Activated T-cell treated with anti-CD3 and anti-CD28 coated beads, Interleukin-2, amount 50 U/mL, for 72 hours (primary cell): ENCODE measurements around the gene JPH3. TPM values are rescaled to one million over a fixed set of nuclear protein-coding genes. Genes with fewer than 3 reads are reported as not detected.
"Not testable (repeated sequence)": the region's sequence is repeated elsewhere in the genome, so short reads cannot be mapped to it uniquely, and the experiment has no call there.

Experiments used
- ATAC-seq, 2 donors: fragments of 150-1000 bp; cut with Tn5 transposase; replicated peaks in 1 of 2; 2 replicates each; pipeline ENCODE4 v1.10.0; 2021; ENCODE audit warnings: moderate library complexity in 2 of 2, mild to moderate bottlenecking in 1 of 2
- DNase-seq, 2 donors: peaks; one replicate each; pipeline ENCODE4 v3.0.0; 2021 to 2022; ENCODE audit warnings: mixed read lengths in 1 of 2
- H3K27ac Mint-ChIP-seq: one replicate; pipeline ENCODE4 v1.8.0; 2022; ENCODE audit warnings: mild to moderate bottlenecking, moderate library complexity, mixed read lengths
- H3K27me3 Mint-ChIP-seq: one replicate; pipeline ENCODE4 v1.8.0; 2022; ENCODE audit warnings: low read depth, mixed read lengths
- H3K36me3 Mint-ChIP-seq, 2 donors: one replicate each; pipeline ENCODE4 v1.8.0; 2022; ENCODE audit warnings: mixed read lengths in 2 of 2, mild to moderate bottlenecking in 1 of 2; ENCODE audit not compliant: insufficient read depth in 2 of 2
- H3K4me1 Mint-ChIP-seq: one replicate; pipeline ENCODE4 v1.8.0; 2022; ENCODE audit warnings: low read depth, mixed read lengths
- H3K4me3 Mint-ChIP-seq, 2 donors: one replicate each; pipeline ENCODE4 v1.8.0; 2022; ENCODE audit warnings: mild to moderate bottlenecking in 2 of 2, mixed read lengths in 2 of 2, moderate library complexity in 2 of 2
- H3K9me3 Mint-ChIP-seq, 2 donors: one replicate each; pipeline ENCODE4 v1.8.0; 2022; ENCODE audit warnings: mixed read lengths in 2 of 2
- total RNA-seq, 2 donors: library from RNA; stranded (reverse); gene quantifications; one replicate each; pipeline ENCODE4 v1.2.3, GENCODE V29; 2022

Gene JPH3
- total RNA-seq, 2 donors from 2014 or later, result 0.60 to 0.74 TPM

- Mint-ChIP-seq H3K27me3 (no peaks in the 10 kb centered on the region), H3K27ac (peak overlapping the region; percentile 34), H3K36me3 (peaks cover 7 to 23% of the 10 kb centered on the region in 2 donors), H3K9me3 (no peaks in the 10 kb centered on the region), H3K4me1 (no peaks in the 10 kb centered on the region), H3K4me3 (peak overlapping the region in 1 of 2 donors; percentile 13)
- ATAC-seq, result peak in 1 of 2 donors; percentile 61
- no peak for DNase-seq
Observed at GRCh38 chr16:87724490-87725291, 122.4 kb downstream of the JPH3 start.

- no peak for DNase-seq
- Mint-ChIP-seq H3K4me3 (no peak overlapping the region), H3K4me1 (no peaks in the 10 kb centered on the region), H3K9me3 (no peaks in the 10 kb centered on the region), H3K36me3 (peaks cover 7 to 21% of the 10 kb centered on the region in 2 donors), H3K27ac (no peak overlapping the region), H3K27me3 (no peaks in the 10 kb centered on the region)
- ATAC-seq, result no peak
Observed at GRCh38 chr16:87725596-87726235, 123.4 kb downstream of the JPH3 start.

GRCh38 chr16:87726577-87726976, 124.3 kb downstream of the JPH3 start:
- not testable (repeated sequence) for ATAC-seq, H3K4me1 Mint-ChIP-seq, H3K27me3 Mint-ChIP-seq, DNase-seq, H3K27ac Mint-ChIP-seq, H3K9me3 Mint-ChIP-seq, H3K4me3 Mint-ChIP-seq
- peaks cover 11 to 24% of the 10 kb centered on the region in 2 donors for H3K36me3 Mint-ChIP-seq

- no peaks in the 10 kb centered on the region for H3K4me1 Mint-ChIP-seq
- DNase-seq (no peak), ATAC-seq (no peak)
- H3K27ac Mint-ChIP-seq, result no peak overlapping the region
- peaks cover 10 to 21% of the 10 kb centered on the region in 2 donors for H3K36me3 Mint-ChIP-seq
- no peaks in the 10 kb centered on the region for H3K27me3 Mint-ChIP-seq
- no peak overlapping the region for H3K4me3 Mint-ChIP-seq
- H3K9me3 Mint-ChIP-seq, result no peaks in the 10 kb centered on the region
Observed at GRCh38 chr16:87727346-87727745, 125.0 kb downstream of the JPH3 start.

- peaks cover 8 to 18% of the 10 kb centered on the region in 2 donors for H3K36me3 Mint-ChIP-seq
- ATAC-seq, result no peak
- no peak overlapping the region for H3K27ac Mint-ChIP-seq
- H3K4me3 Mint-ChIP-seq, result no peak overlapping the region
- no peaks in the 10 kb centered on the region for H3K4me1 Mint-ChIP-seq
- no peaks in the 10 kb centered on the region for H3K27me3 Mint-ChIP-seq
- no peak for DNase-seq
- no peaks in the 10 kb centered on the region for H3K9me3 Mint-ChIP-seq
Observed at GRCh38 chr16:87728026-87728425, 125.7 kb downstream of the JPH3 start.

GRCh38 chr16:87729266-87729954, 127.1 kb downstream of the JPH3 start:
- Mint-ChIP-seq H3K36me3 (peaks cover 8 to 16% of the 10 kb centered on the region in 2 donors), H3K4me3 (no peak overlapping the region), H3K4me1 (peaks cover 7% of the 10 kb centered on the region), H3K27me3 (no peaks in the 10 kb centered on the region), H3K9me3 (no peaks in the 10 kb centered on the region), H3K27ac (no peak overlapping the region)
- DNase-seq (no peak), ATAC-seq (no peak)

- Mint-ChIP-seq H3K27me3 (no peaks in the 10 kb centered on the region), H3K4me1 (peaks cover 10% of the 10 kb centered on the region), H3K36me3 (peaks cover 10 to 19% of the 10 kb centered on the region in 2 donors), H3K4me3 (no peak overlapping the region), H3K27ac (no peak overlapping the region), H3K9me3 (no peaks in the 10 kb centered on the region)
- ATAC-seq (no peak), DNase-seq (no peak)
Observed at GRCh38 chr16:87731607-87732006, 129.3 kb downstream of the JPH3 start.

- no peaks in the 10 kb centered on the region for H3K27me3 Mint-ChIP-seq
- peaks cover 10% of the 10 kb centered on the region for H3K4me1 Mint-ChIP-seq
- no peak overlapping the region for H3K4me3 Mint-ChIP-seq
- H3K36me3 Mint-ChIP-seq, result peaks cover 8 to 15% of the 10 kb centered on the region in 2 donors
- no peak overlapping the region for H3K27ac Mint-ChIP-seq
- H3K9me3 Mint-ChIP-seq, result no peaks in the 10 kb centered on the region
- DNase-seq (no peak), ATAC-seq (no peak)
Observed at GRCh38 chr16:87733190-87733589, 130.9 kb downstream of the JPH3 start.

GRCh38 chr16:87734644-87735043, 132.3 kb downstream of the JPH3 start:
- H3K36me3 Mint-ChIP-seq, result peaks cover 6 to 12% of the 10 kb centered on the region in 2 donors
- no peaks in the 10 kb centered on the region for H3K9me3 Mint-ChIP-seq
- ATAC-seq (no peak), DNase-seq (no peak)
- no peaks in the 10 kb centered on the region for H3K27me3 Mint-ChIP-seq
- H3K4me1 Mint-ChIP-seq, result peaks cover 10% of the 10 kb centered on the region
- H3K4me3 Mint-ChIP-seq, result no peak overlapping the region
- H3K27ac Mint-ChIP-seq, result no peak overlapping the region

- ATAC-seq, result no peak
- Mint-ChIP-seq H3K4me3 (no peak overlapping the region), H3K36me3 (peaks cover 6 to 11% of the 10 kb centered on the region in 2 donors), H3K9me3 (no peaks in the 10 kb centered on the region), H3K27me3 (no peaks in the 10 kb centered on the region), H3K4me1 (peaks cover 10% of the 10 kb centered on the region), H3K27ac (no peak overlapping the region)
- no peak for DNase-seq
Observed at GRCh38 chr16:87735270-87736007, 133.1 kb downstream of the JPH3 start.

GRCh38 chr16:87736008-87736382, 133.7 kb downstream of the JPH3 start:
- Mint-ChIP-seq H3K4me3 (no peak overlapping the region), H3K27me3 (no peaks in the 10 kb centered on the region), H3K36me3 (peaks cover 6 to 9% of the 10 kb centered on the region in 2 donors), H3K9me3 (no peaks in the 10 kb centered on the region), H3K27ac (no peak overlapping the region), H3K4me1 (peaks cover 10% of the 10 kb centered on the region)
- DNase-seq (no peak), ATAC-seq (no peak)

- no peaks in the 10 kb centered on the region for H3K4me1 Mint-ChIP-seq
- no peaks in the 10 kb centered on the region for H3K9me3 Mint-ChIP-seq
- no peak overlapping the region for H3K27ac Mint-ChIP-seq
- DNase-seq, result no peak
- H3K27me3 Mint-ChIP-seq, result no peaks in the 10 kb centered on the region
- H3K4me3 Mint-ChIP-seq, result no peak overlapping the region
- peaks cover 3 to 6% of the 10 kb centered on the region in 2 donors for H3K36me3 Mint-ChIP-seq
- no peak for ATAC-seq
Observed at GRCh38 chr16:87739801-87740200, 137.5 kb downstream of the JPH3 start.

GRCh38 chr16:87740441-87740840, 138.1 kb downstream of the JPH3 start:
- no peak overlapping the region for H3K4me3 Mint-ChIP-seq
- DNase-seq (no peak), ATAC-seq (no peak)
- peaks cover 5 to 6% of the 10 kb centered on the region in 2 donors for H3K36me3 Mint-ChIP-seq
- H3K9me3 Mint-ChIP-seq, result no peaks in the 10 kb centered on the region
- H3K27me3 Mint-ChIP-seq, result no peaks in the 10 kb centered on the region
- no peak overlapping the region for H3K27ac Mint-ChIP-seq
- no peaks in the 10 kb centered on the region for H3K4me1 Mint-ChIP-seq
